ENCODE measurements around the gene ELF2. TPM values are rescaled to one million over a fixed set of nuclear protein-coding genes. Genes with fewer than 3 reads are reported as not detected.

Gene ELF2
- total RNA-seq, 1 experiment from 2014 or later = 44.6 TPM

- Mint-ChIP-seq H3K36me3 (no peaks in the 10 kb centered on the region), H3K4me3 (no peak overlapping the region), H3K9me3 (peaks cover 4% of the 10 kb centered on the region; the same call in 1 of the 2 replicates), H3K4me1 (peaks cover 17% of the 10 kb centered on the region), H3K27me3 (ENCODE audit: low read depth) (no peaks in the 10 kb centered on the region), H3K27ac (no peak overlapping the region)
- no peak for TF ChIP-seq ZNF396 (CRISPR knock-in tag; IDR thresholded peaks at IDR 0.05; ENCODE audit: borderline replicate concordance)
- no peak for TF ChIP-seq RELA (CRISPR knock-in tag; IDR thresholded peaks at IDR 0.05; ENCODE audit: borderline replicate concordance)
- TF ChIP-seq, protein P1, sequence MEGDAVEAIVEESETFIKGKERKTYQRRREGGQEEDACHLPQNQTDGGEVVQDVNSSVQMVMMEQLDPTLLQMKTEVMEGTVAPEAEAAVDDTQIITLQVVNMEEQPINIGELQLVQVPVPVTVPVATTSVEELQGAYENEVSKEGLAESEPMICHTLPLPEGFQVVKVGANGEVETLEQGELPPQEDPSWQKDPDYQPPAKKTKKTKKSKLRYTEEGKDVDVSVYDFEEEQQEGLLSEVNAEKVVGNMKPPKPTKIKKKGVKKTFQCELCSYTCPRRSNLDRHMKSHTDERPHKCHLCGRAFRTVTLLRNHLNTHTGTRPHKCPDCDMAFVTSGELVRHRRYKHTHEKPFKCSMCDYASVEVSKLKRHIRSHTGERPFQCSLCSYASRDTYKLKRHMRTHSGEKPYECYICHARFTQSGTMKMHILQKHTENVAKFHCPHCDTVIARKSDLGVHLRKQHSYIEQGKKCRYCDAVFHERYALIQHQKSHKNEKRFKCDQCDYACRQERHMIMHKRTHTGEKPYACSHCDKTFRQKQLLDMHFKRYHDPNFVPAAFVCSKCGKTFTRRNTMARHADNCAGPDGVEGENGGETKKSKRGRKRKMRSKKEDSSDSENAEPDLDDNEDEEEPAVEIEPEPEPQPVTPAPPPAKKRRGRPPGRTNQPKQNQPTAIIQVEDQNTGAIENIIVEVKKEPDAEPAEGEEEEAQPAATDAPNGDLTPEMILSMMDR (IDR thresholded peaks at IDR 0.05) = no peak
- TF ChIP-seq, protein P2, sequence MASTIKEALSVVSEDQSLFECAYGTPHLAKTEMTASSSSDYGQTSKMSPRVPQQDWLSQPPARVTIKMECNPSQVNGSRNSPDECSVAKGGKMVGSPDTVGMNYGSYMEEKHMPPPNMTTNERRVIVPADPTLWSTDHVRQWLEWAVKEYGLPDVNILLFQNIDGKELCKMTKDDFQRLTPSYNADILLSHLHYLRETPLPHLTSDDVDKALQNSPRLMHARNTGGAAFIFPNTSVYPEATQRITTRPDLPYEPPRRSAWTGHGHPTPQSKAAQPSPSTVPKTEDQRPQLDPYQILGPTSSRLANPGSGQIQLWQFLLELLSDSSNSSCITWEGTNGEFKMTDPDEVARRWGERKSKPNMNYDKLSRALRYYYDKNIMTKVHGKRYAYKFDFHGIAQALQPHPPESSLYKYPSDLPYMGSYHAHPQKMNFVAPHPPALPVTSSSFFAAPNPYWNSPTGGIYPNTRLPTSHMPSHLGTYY (CRISPR knock-in tag; IDR thresholded peaks at IDR 0.05) = no peak
- no peak for TF ChIP-seq ETV6 (CRISPR knock-in tag; IDR thresholded peaks at IDR 0.05)
- no peak for TF ChIP-seq TCF7 (CRISPR knock-in tag; IDR thresholded peaks at IDR 0.05; ENCODE audit: low read depth)
- TF ChIP-seq, protein P3, sequence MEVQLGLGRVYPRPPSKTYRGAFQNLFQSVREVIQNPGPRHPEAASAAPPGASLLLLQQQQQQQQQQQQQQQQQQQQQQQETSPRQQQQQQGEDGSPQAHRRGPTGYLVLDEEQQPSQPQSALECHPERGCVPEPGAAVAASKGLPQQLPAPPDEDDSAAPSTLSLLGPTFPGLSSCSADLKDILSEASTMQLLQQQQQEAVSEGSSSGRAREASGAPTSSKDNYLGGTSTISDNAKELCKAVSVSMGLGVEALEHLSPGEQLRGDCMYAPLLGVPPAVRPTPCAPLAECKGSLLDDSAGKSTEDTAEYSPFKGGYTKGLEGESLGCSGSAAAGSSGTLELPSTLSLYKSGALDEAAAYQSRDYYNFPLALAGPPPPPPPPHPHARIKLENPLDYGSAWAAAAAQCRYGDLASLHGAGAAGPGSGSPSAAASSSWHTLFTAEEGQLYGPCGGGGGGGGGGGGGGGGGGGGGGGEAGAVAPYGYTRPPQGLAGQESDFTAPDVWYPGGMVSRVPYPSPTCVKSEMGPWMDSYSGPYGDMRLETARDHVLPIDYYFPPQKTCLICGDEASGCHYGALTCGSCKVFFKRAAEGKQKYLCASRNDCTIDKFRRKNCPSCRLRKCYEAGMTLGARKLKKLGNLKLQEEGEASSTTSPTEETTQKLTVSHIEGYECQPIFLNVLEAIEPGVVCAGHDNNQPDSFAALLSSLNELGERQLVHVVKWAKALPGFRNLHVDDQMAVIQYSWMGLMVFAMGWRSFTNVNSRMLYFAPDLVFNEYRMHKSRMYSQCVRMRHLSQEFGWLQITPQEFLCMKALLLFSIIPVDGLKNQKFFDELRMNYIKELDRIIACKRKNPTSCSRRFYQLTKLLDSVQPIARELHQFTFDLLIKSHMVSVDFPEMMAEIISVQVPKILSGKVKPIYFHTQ (CRISPR knock-in tag; IDR thresholded peaks at IDR 0.05) = no peak
- no peak for TF ChIP-seq NR2C2 (CRISPR knock-in tag; IDR thresholded peaks at IDR 0.05)
- TF ChIP-seq SOX15 (CRISPR knock-in tag; IDR thresholded peaks at IDR 0.05) = no peak
- POLR2A ChIA-PET = no interaction called here
- CTCF ChIA-PET = no interaction called here
- DNase-seq (ENCODE audit: low spot score) = no peak
- ATAC-seq = no peak
Observed at GRCh38 chr4:139207873-139208403, 30.9 kb upstream of the ELF2 start.

DNA sequence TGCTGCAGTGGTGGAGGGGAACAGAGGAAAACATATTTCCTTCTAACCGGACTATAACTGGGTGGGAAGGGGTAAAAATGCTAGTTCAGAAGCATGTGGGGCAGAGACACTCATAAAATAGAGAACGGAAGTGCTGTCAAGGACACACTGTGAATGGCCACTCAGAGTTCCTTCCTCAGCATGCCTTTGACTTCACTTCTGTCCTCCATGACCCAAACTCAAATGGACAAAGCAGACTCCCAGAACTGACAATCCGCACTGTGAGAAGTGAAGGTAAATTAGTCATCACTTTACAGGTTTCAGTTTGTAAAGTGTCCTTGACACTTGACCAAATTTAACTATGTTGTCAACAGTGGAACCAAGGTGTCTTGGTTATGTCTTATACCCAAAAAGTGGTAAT is 30.2 kb upstream of the ELF2 start:
- ChIA-PET POLR2A (no interaction called here), CTCF (no interaction called here)
- Mint-ChIP-seq H3K9me3 (peaks cover 4% of the 10 kb centered on the region; the same call in 1 of the 2 replicates), H3K4me1 (peaks cover 17% of the 10 kb centered on the region), H3K4me3 (no peak overlapping the region), H3K27me3 (ENCODE audit: low read depth) (no peaks in the 10 kb centered on the region), H3K36me3 (no peaks in the 10 kb centered on the region), H3K27ac (no peak overlapping the region)
- TF ChIP-seq PRDM15 (CRISPR knock-in tag; IDR thresholded peaks at IDR 0.05) (no peak), CBFB (CRISPR knock-in tag; IDR thresholded peaks at IDR 0.05; ENCODE audit: low read depth) (no peak), ZBTB21 (CRISPR knock-in tag; IDR thresholded peaks at IDR 0.05; ENCODE audit: borderline replicate concordance) (no peak), GABPB1 (CRISPR knock-in tag; IDR thresholded peaks at IDR 0.05) (no peak), ZMAT4 (CRISPR knock-in tag; IDR thresholded peaks at IDR 0.05) (no peak), ZNF423 (CRISPR knock-in tag; IDR thresholded peaks at IDR 0.05) (no peak), ATF2 (CRISPR knock-in tag; IDR thresholded peaks at IDR 0.05; ENCODE audit: borderline replicate concordance, low read depth) (no peak)
- TF ChIP-seq, protein P4, sequence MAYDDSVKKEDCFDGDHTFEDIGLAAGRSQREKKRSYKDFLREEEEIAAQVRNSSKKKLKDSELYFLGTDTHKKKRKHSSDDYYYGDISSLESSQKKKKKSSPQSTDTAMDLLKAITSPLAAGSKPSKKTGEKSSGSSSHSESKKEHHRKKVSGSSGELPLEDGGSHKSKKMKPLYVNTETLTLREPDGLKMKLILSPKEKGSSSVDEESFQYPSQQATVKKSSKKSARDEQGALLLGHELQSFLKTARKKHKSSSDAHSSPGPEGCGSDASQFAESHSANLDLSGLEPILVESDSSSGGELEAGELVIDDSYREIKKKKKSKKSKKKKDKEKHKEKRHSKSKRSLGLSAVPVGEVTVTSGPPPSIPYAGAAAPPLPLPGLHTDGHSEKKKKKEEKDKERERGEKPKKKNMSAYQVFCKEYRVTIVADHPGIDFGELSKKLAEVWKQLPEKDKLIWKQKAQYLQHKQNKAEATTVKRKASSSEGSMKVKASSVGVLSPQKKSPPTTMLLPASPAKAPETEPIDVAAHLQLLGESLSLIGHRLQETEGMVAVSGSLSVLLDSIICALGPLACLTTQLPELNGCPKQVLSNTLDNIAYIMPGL (CRISPR knock-in tag; IDR thresholded peaks at IDR 0.05) = no peak
- TF ChIP-seq, protein P5, sequence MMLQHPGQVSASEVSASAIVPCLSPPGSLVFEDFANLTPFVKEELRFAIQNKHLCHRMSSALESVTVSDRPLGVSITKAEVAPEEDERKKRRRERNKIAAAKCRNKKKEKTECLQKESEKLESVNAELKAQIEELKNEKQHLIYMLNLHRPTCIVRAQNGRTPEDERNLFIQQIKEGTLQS (CRISPR knock-in tag; conservative IDR thresholded peaks at IDR 0.05) = no peak
- TF ChIP-seq, protein P2 (CRISPR knock-in tag; IDR thresholded peaks at IDR 0.05) = no peak
- ATAC-seq (no peak), DNase-seq (ENCODE audit: low spot score) (no peak)

Data from WTC11 (cell line).